Activated naive CD4-positive, alpha-beta T cell treated with anti-CD3 and anti-CD28 coated beads, Interleukin-2, amount 50 U/mL, for 72 hours (primary cell): Measurements from ENCODE around the gene IGLON5. TPM values are rescaled to one million over a fixed set of nuclear protein-coding genes. Genes with fewer than 3 reads are reported as not detected.
A peak's percentile ranks its signal among the peaks of the same experiment; 100 is the strongest.

Experiments used
- ATAC-seq, 2 donors: fragments of 150-1000 bp; cut with Tn5 transposase; 2 replicates each; pipeline ENCODE4 v1.10.0; 2021; ENCODE audit warnings: mild to moderate bottlenecking in 2 of 2, moderate library complexity in 2 of 2
- DNase-seq, 2 donors: peaks; one replicate each; pipeline ENCODE4 v3.0.0; 2021 to 2022; ENCODE audit warnings: low spot score in 2 of 2
- H3K27ac Mint-ChIP-seq, 2 donors: one replicate each; pipeline ENCODE4 v1.8.0; 2022; ENCODE audit warnings: mild to moderate bottlenecking in 2 of 2, mixed read lengths in 2 of 2
- H3K36me3 Mint-ChIP-seq, 2 donors: one replicate each; pipeline ENCODE4 v1.8.0; 2022; ENCODE audit warnings: mixed read lengths in 2 of 2
- H3K9me3 Mint-ChIP-seq, 2 donors: one replicate each; pipeline ENCODE4 v1.8.0; 2022; ENCODE audit warnings: mixed read lengths in 2 of 2
- total RNA-seq, 2 donors: library from RNA; stranded (reverse); gene quantifications; one replicate each; pipeline ENCODE4 v1.2.3, GENCODE V29; 2022

The IGLON5 gene
- total RNA-seq: under 1 TPM in 1 of 2 donors, not detected in 1; 0.16 TPM

GRCh38 chr19:51311351-51312257 is at the start of gene IGLON5:
Gene IGLON5, plus strand, starts transcription at chr19:51311644. Its CDS starts 204 bp downstream, at chr19:51311848.
- H3K9me3 Mint-ChIP-seq: peaks cover 9 to 18% of the 10 kb centered on the region in 2 donors
- H3K36me3 Mint-ChIP-seq: peaks cover 10 to 20% of the 10 kb centered on the region in 2 donors
- no peak for DNase-seq
- H3K27ac Mint-ChIP-seq: no peak within 1 kb of the TSS
- no peak for ATAC-seq

- Mint-ChIP-seq H3K27ac (no peak overlapping the region), H3K9me3 (no peaks in the 10 kb centered on the region), H3K36me3 (no peaks in the 10 kb centered on the region)
- no peak for ATAC-seq
- DNase-seq: no peak
Observed at GRCh38 chr19:51263808-51264207, 47.6 kb upstream of the IGLON5 start.

DNA sequence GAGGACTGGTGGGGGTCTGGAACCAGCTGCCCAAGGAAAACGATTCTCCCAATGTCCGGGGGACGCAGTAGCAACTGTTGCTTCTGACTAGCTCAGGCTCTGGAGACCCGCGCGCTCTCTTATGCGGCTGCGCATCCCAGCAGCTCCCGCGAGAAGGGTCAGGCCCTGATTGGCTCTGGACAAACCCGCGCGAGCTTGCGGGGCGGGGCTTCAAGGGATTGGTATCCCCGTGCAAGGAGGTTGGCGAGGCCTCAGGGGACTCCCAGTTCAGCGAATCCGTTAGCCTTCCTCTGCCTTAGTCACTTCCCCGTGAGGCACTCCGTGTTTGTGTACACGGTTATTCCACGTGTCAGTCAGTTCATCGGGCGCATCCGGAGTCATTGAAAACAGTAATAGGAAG is 40.4 kb upstream of the IGLON5 start:
- DNase-seq (no peak), ATAC-seq (no peak)
- Mint-ChIP-seq H3K9me3 (no peaks in the 10 kb centered on the region), H3K36me3 (no peaks in the 10 kb centered on the region), H3K27ac (no peak overlapping the region)

DNA sequence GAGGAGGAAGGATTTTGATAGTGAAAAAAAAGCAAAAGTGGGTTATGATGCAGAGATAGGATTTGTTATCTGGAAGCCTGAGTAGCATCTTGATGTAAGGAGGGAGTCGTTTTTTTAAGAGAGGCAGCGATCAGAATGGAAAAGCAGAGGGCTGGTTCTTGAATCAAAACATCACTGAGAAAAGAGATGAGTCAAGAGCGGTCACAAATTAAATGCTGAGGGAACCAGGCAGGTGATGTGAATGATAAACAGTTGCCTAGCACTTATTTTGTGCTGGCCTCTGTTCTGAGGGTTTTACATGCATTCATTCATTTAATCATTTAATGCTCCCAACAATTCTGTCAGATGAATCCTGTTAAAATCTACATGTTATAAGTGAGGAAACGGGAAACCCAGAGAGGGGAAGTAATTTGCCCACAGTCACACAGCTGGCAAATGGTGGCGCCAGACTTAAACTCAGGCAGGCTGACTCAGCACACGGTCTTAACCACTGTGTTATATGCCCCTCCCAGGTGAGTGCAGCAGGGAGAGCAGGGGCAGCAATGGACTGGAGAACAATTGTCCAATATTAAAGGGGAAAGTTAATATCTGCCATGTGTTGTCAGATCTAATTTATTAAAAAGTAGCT is 39.1 kb upstream of the IGLON5 start:
- no peak for DNase-seq
- H3K9me3 Mint-ChIP-seq: no peaks in the 10 kb centered on the region
- H3K36me3 Mint-ChIP-seq: no peaks in the 10 kb centered on the region
- H3K27ac Mint-ChIP-seq: peak overlapping the region in 1 of 2 donors; percentile 66
- peak in 1 of 2 donors; percentile 73 for ATAC-seq

DNA sequence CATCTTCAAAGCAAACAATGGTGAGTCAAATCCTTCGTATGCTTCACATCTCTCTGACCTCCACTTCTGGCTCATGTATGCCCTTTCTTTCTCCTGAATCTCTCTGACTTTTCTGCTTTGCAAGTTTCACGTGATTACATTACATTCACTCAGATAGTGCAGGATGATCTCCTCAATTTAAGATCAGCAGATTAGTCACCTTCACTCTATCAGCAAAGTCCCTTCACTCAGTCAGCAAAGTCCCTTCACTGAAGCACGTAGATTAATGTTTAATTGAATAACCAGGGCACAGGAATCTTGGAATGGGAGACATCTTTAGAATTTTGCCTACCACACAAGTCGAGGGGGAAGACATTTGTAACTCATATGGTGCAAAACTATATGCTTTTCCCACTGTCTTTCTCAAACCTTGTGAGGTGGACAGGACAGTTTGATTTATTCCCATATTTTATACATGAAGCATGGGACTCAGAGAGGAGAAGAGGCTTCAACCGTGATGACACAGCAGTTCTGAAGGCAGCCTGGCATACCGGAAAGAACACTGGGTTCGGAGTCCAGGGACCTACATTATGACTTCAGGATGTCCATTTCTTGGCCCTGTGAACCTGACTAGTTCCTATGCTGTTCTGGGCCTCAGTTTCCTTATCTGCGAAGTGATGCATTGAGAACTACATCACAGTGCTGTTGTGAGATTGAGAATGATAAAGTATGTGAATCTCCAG is 37.2 kb upstream of the IGLON5 start:
- peak overlapping the region in 1 of 2 donors; percentile 3 for H3K27ac Mint-ChIP-seq
- H3K9me3 Mint-ChIP-seq: no peaks in the 10 kb centered on the region
- peak in 1 of 2 donors; percentile 22 for ATAC-seq

DNA sequence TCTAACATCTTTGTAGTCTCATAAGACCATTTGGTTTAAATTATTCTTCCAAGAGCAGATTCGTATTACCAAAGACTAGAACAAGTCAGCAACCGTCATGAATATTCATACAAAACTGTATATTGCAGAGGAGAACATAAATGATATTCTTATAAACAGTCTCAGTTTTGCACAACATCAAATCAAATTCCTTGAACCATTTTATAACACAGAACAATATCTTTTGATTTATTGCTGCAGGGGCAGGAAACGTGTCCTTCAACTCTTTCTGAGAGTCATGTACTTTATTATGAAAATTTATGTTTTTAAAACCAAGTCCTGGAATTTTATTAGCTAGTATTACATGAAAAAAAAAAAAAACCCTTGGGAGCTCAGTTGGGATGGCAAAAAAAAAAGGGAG is 34.3 kb upstream of the IGLON5 start:
- Mint-ChIP-seq H3K27ac (no peak overlapping the region), H3K36me3 (no peaks in the 10 kb centered on the region), H3K9me3 (peaks cover 5% of the 10 kb centered on the region in 2 donors)
- DNase-seq (no peak), ATAC-seq (no peak)

More for the DNA sequence above, 37.2 kb upstream of the IGLON5 start:
- H3K36me3 Mint-ChIP-seq: no peaks in the 10 kb centered on the region
- DNase-seq: no peak

DNA sequence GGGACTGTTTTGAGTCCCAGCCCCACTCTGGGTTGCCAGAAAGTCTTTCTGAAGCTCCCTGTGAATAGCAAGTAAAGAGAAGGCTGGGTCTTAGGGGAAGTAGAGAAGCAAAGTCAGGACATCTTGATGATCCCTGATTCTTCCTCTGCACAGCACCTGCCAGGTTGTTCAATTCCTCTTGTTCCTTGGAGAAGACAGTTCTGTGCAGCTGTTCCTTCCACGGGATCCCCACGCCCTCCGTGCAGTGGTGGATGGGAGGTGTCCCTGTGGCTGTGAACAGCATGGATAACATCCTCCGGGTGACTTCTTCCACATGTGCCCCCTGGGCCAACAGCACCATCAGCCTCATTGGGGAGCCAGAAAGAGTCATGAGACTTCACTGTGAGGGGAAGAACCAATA is 29.1 kb upstream of the IGLON5 start:
- ATAC-seq: no peak
- Mint-ChIP-seq H3K27ac (no peak overlapping the region), H3K36me3 (no peaks in the 10 kb centered on the region), H3K9me3 (peaks cover 5% of the 10 kb centered on the region in 2 donors)
- no peak for DNase-seq

GRCh38 chr19:51285682-51286081 is 25.8 kb upstream of the IGLON5 start:
- ATAC-seq (no peak), DNase-seq (no peak)
- H3K27ac Mint-ChIP-seq: no peak overlapping the region
- no peaks in the 10 kb centered on the region for H3K9me3 Mint-ChIP-seq
- H3K36me3 Mint-ChIP-seq: no peaks in the 10 kb centered on the region

- no peaks in the 10 kb centered on the region for H3K36me3 Mint-ChIP-seq
- ATAC-seq (no peak), DNase-seq (no peak)
- H3K9me3 Mint-ChIP-seq: no peaks in the 10 kb centered on the region
- H3K27ac Mint-ChIP-seq: no peak overlapping the region
Observed at GRCh38 chr19:51289635-51290034, 21.8 kb upstream of the IGLON5 start.

- Mint-ChIP-seq H3K36me3 (no peaks in the 10 kb centered on the region), H3K27ac (no peak overlapping the region), H3K9me3 (no peaks in the 10 kb centered on the region)
- DNase-seq (no peak), ATAC-seq (no peak)
Observed at GRCh38 chr19:51292971-51293370, 18.5 kb upstream of the IGLON5 start.

DNA sequence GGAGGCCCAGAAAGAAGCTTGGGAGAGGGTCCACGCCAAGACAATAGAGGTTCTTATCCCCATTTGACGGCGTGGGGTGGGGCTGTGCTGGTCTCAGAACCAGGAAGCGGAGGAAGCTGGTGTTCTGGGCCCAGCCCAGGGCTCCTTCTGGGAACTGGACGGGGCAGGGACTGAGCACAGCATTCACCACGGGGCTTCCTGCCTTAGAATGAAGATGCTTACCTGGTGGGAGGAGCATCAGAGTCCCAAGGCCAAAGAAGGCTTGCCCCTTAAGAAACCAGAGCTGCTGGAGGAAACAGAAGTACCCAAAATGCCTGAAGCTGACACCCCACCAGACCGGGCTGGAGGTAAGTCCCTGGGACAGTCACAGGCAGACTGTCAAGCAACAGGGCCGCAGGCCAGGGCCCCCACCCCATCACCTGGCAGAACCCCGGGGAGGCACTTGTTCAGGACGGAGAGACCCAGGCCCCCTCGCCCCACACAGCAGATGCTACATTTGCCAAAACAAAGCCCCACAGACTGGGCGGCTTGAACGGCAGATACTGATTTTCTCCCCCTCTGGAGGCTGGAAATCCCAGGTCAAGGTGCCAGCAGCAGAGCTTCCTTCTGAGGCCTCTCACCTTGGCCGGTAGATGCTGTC is 17.8 kb upstream of the IGLON5 start:
- DNase-seq: no peak
- no peak overlapping the region for H3K27ac Mint-ChIP-seq
- no peak for ATAC-seq
- no peaks in the 10 kb centered on the region for H3K36me3 Mint-ChIP-seq
- H3K9me3 Mint-ChIP-seq: no peaks in the 10 kb centered on the region

DNA sequence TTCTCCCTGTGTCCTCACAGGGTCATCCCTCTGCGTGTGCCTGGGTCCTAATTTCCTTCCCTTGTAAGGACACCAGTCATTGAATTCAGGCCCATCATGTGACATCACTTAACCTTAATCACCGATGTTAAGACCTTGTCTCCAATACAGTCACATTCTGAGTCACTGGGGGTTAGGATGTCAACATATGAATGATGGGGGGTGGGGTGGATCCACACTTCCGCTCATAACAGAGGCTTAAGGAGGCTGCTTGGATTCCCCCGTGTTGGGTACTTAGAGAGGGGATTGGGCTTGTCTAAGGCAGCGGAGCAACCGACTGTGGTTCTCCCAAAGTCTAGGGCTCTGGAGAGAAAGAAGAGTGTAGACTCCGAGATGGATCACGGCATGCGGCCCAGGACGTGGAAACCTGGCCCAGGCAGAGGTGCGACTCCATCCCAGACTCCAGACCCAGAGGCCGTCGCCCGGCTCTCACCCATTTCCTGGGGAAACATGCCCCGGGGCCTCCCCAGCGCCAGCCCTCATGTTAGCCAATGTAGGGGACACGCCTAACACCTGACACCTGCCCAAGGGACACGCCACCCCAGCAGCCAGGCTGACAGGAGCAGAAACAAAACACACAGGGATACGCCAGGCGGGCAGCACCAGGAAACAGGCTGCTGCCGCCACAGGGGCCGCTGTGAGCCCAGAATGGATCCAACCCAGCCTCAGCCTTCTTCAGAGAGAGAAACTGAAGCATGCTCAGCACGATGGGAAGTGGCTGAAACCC is 17.1 kb upstream of the IGLON5 start:
- no peaks in the 10 kb centered on the region for H3K9me3 Mint-ChIP-seq
- DNase-seq (no peak), ATAC-seq (no peak)
- no peaks in the 10 kb centered on the region for H3K36me3 Mint-ChIP-seq
- no peak overlapping the region for H3K27ac Mint-ChIP-seq

DNA sequence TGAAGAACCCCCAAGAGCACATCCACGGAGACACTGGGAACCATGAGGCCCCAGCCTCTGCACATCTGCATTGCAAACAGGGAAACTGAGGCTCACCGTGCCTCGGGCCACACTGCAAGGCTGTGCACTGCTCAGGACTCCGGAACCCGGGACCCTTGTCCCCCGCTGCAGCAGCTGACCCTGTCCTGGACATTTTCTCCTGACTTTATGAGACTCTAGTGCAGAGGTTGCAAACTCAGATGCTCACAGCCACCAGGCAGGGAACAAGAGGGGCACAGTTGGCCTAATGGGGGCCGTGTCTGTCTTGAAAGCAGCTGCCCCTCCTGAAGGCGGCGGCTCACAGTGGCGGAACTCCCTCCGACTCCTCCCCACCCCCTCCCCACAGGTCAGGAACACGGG is 16.5 kb upstream of the IGLON5 start:
- no peak for ATAC-seq
- no peak for DNase-seq
- no peaks in the 10 kb centered on the region for H3K9me3 Mint-ChIP-seq
- H3K36me3 Mint-ChIP-seq: no peaks in the 10 kb centered on the region
- H3K27ac Mint-ChIP-seq: no peak overlapping the region

- Mint-ChIP-seq H3K9me3 (no peaks in the 10 kb centered on the region), H3K27ac (peak overlapping the region in 1 of 2 donors; percentile 55), H3K36me3 (no peaks in the 10 kb centered on the region)
- ATAC-seq (no peak), DNase-seq (no peak)
Observed at GRCh38 chr19:51295382-51296126, 15.9 kb upstream of the IGLON5 start.

GRCh38 chr19:51296336-51297093 is 14.9 kb upstream of the IGLON5 start:
- DNase-seq (no peak), ATAC-seq (no peak)
- peaks cover 0 to 2% of the 10 kb centered on the region in 2 donors for H3K9me3 Mint-ChIP-seq
- no peaks in the 10 kb centered on the region for H3K36me3 Mint-ChIP-seq
- no peak overlapping the region for H3K27ac Mint-ChIP-seq
